OCI-LY7 (cell line): ENCODE measurements around the gene ZNF780B. TPM values are rescaled to one million over a fixed set of nuclear protein-coding genes. Genes with fewer than 3 reads are reported as not detected.

Experiments
- BruUV-seq: library from RNA; stranded (reverse); fragments of 400-500 nt; replicated peaks from 2 replicates; lab custom pipeline; 2021; lab: Mats Ljungman, UMichigan
- CTCF ChIA-PET: fragments of 300-600 bp; sonication (Branson Sonifier 250); formaldehyde crosslinking; loops from one replicate; lab custom pipeline; 2022; ENCODE audit warnings: antibody characterized with exemption; ENCODE audit not compliant: unreplicated experiment; lab: Charles Lee
- POLR2A ChIA-PET: fragments of 300-600 bp; sonication (Branson Sonifier 250); formaldehyde crosslinking; loops from one replicate; lab custom pipeline; 2022; ENCODE audit warnings: antibody characterized with exemption; lab: Charles Lee
- DNase-seq: peaks from one replicate; pipeline ENCODE4 v3.0.0-alpha.2; 2015; ENCODE audit warnings: low spot score
- H2AFZ ChIP-seq: fragments of 200-600 bp; sonication (generic), shearing (Covaris generic); 2 replicates; pipeline ENCODE4 v1.6.1; 2014; ENCODE audit warnings: mild to moderate bottlenecking, antibody characterized with exemption, low read length, moderate library complexity
- H3K27ac ChIP-seq: fragments of 200-600 bp; sonication (generic); 2 replicates; pipeline ENCODE4 v1.5.1; 2014; ENCODE audit warnings: mixed run types, low read depth, mild to moderate bottlenecking, moderate library complexity, low read length, inconsistent platforms; ENCODE audit not compliant: poor library complexity, severe bottlenecking
- H3K36me3 ChIP-seq: fragments of 200-600 bp; sonication (generic); 2 replicates; pipeline ENCODE4 v1.6.1; 2014; ENCODE audit warnings: mild to moderate bottlenecking, antibody characterized with exemption, low read length, moderate library complexity, mixed read lengths; ENCODE audit not compliant: insufficient read depth
- H3K4me1 ChIP-seq: fragments of 200-600 bp; sonication (generic); 2 replicates; pipeline ENCODE4 v1.5.1; 2014; ENCODE audit warnings: mild to moderate bottlenecking, low read length; ENCODE audit not compliant: insufficient read depth, poor library complexity, severe bottlenecking
- H3K4me2 ChIP-seq: fragments of 200-600 bp; sonication (generic); 2 replicates; pipeline ENCODE4 v1.6.1; 2014; ENCODE audit warnings: mild to moderate bottlenecking, low read length
- H3K4me3 ChIP-seq: fragments of 200-600 bp; sonication (generic); 2 replicates; pipeline ENCODE4 v1.5.1; 2014; ENCODE audit warnings: mild to moderate bottlenecking, low read depth, low read length; ENCODE audit not compliant: poor library complexity, severe bottlenecking
- H3K79me2 ChIP-seq: fragments of 200-600 bp; sonication (generic); 2 replicates; pipeline ENCODE4 v1.6.1; 2016; ENCODE audit warnings: low read depth, mild to moderate bottlenecking, low read length, moderate library complexity, mixed read lengths; ENCODE audit not compliant: insufficient read depth
- H3K9me2 ChIP-seq: fragments of 200-600 bp; sonication (generic); 2 replicates; pipeline ENCODE4 v1.6.1; 2016; ENCODE audit warnings: mild to moderate bottlenecking, low read length, mixed read lengths; ENCODE audit not compliant: insufficient read depth
- H3K9me3 ChIP-seq: fragments of 200-600 bp; sonication (generic); 2 replicates; pipeline ENCODE4 v1.6.1; 2014; ENCODE audit warnings: mild to moderate bottlenecking, mixed run types, low read length, mixed read lengths
- H4K20me1 ChIP-seq: fragments of 200-600 bp; sonication (generic); 2 replicates; pipeline ENCODE4 v1.6.1; 2014; ENCODE audit warnings: mild to moderate bottlenecking, antibody characterized with exemption, low read length, moderate library complexity, mixed read lengths; ENCODE audit not compliant: insufficient read depth
- CTCF ChIP-seq: fragments of 200-600 bp; sonication (generic); conservative IDR thresholded peaks from 2 replicates; pipeline ENCODE4 v1.5.1; 2014; ENCODE audit warnings: mild to moderate bottlenecking, antibody characterized with exemption, low read length, moderate library complexity, mixed read lengths
- EZH2phosphoT487 ChIP-seq: fragments of 200-600 bp; sonication (generic); IDR thresholded peaks from 2 replicates; pipeline ENCODE4 v1.6.1; 2018; ENCODE audit warnings: low read depth, borderline replicate concordance, mild to moderate bottlenecking, mixed run types, antibody characterized with exemption, low read length, moderate library complexity, mixed read lengths
- intact Hi-C: fragments of 100-400 bp; cut with micrococcal nuclease; formaldehyde crosslinking; loops from one replicate; pipeline ENCODE4 v1.10.0; 2022; ENCODE audit not compliant: unreplicated experiment
- total RNA-seq, 2 experiments: library from RNA; depleted of rRNA in 1 of 2; stranded (reverse); fragments of >200 nt in 1 of 2; shearing (Covaris generic) in 1 of 2; gene quantifications; 2 replicates each; pipeline ENCODE4 v1.2.3, GENCODE V29; 2014 to 2022

The ZNF780B gene
- total RNA-seq, 2 experiments from 2014 or later: 27.5 to 27.9 TPM

- H4K20me1 ChIP-seq: no peaks in the 10 kb centered on the region
- H3K36me3 ChIP-seq: no peaks in the 10 kb centered on the region; the same call in 1 of the 2 replicates
- intact Hi-C loops: no loop called here
- peak overlapping the region; percentile 73 for H3K4me3 ChIP-seq
- H3K9me2 ChIP-seq: no peaks in the 10 kb centered on the region
- peak overlapping the region; percentile 89 for H2AFZ ChIP-seq
- peaks cover 3% of the 10 kb centered on the region; the same call in 1 of the 2 replicates for H3K79me2 ChIP-seq
- no peak for DNase-seq
- ChIA-PET CTCF (no interaction called here), POLR2A (interaction anchor here (0.7 to 0.9 kb wide), 2 partner anchors 35 to 226 kb away, joined by 3 to 4 read pairs; partner anchors contain the start of gene ZNF780A)
- BruUV-seq: no TSS peak
- no peak overlapping the region for H3K27ac ChIP-seq
- H3K9me3 ChIP-seq: peaks cover 36% of the 10 kb centered on the region
- peaks cover 22% of the 10 kb centered on the region for H3K4me1 ChIP-seq
- peak overlapping the region; percentile 80 for H3K4me2 ChIP-seq
- TF ChIP-seq CTCF: no peak
- no peak for TF ChIP-seq EZH2phosphoT487
Observed at GRCh38 chr19:40056505-40056904, 474 bp upstream of the ZNF780B start.

- peaks cover 4% of the 10 kb centered on the region; the same call in 1 of the 2 replicates for H3K36me3 ChIP-seq
- no peak overlapping the region for H3K27ac ChIP-seq
- peaks cover 3% of the 10 kb centered on the region; the same call in 1 of the 2 replicates for H3K79me2 ChIP-seq
- TF ChIP-seq CTCF: no peak
- no peak for TF ChIP-seq EZH2phosphoT487
- ChIA-PET POLR2A (interaction anchor here (0.6 to 1.1 kb wide), 4 partner anchors 17 to 1030 kb away, joined by 3 to 4 read pairs (median 4); no protein-coding TSS in a partner anchor), CTCF (no interaction called here)
- no peak overlapping the region for H2AFZ ChIP-seq
- intact Hi-C loops: no loop called here
- no peak for DNase-seq
- H3K9me2 ChIP-seq: no peaks in the 10 kb centered on the region
- H3K4me3 ChIP-seq: peak overlapping the region; percentile 73
- H3K4me1 ChIP-seq: peaks cover 22% of the 10 kb centered on the region
- BruUV-seq: no TSS peak
- H4K20me1 ChIP-seq: no peaks in the 10 kb centered on the region
- peak overlapping the region; percentile 80 for H3K4me2 ChIP-seq
- peaks cover 33% of the 10 kb centered on the region for H3K9me3 ChIP-seq
Observed at GRCh38 chr19:40055049-40055448, 982 bp downstream of the ZNF780B start.

- H4K20me1 ChIP-seq: no peaks in the 10 kb centered on the region
- intact Hi-C loops: no loop called here
Observed at GRCh38 chr19:40054632-40055031, 1.4 kb downstream of the ZNF780B start.

More at GRCh38 chr19:40054632-40055031, 1.4 kb downstream of the ZNF780B start:
- Histone ChIP-seq H3K9me2 (no peaks in the 10 kb centered on the region), H3K4me3 (peak overlapping the region; percentile 73), H3K27ac (no peak overlapping the region), H3K4me2 (peak overlapping the region; percentile 80), H3K4me1 (peaks cover 22% of the 10 kb centered on the region), H3K36me3 (peaks cover 4% of the 10 kb centered on the region; the same call in 1 of the 2 replicates), H2AFZ (no peak overlapping the region), H3K9me3 (peaks cover 29% of the 10 kb centered on the region), H3K79me2 (peaks cover 3% of the 10 kb centered on the region; the same call in 1 of the 2 replicates)
- TF ChIP-seq EZH2phosphoT487: no peak
- no peak for TF ChIP-seq CTCF
- CTCF ChIA-PET: no interaction called here
- no peak for DNase-seq
- POLR2A ChIA-PET: interaction anchor here (0.6 to 1.1 kb wide), 3 partner anchors 97 to 1030 kb away, joined by 3 to 4 read pairs (median 3); no protein-coding TSS in a partner anchor
- BruUV-seq: no TSS peak
